HFFc6 (cell line): ENCODE data around the gene RHOU. TPM values are rescaled to one million over a fixed set of nuclear protein-coding genes. Genes with fewer than 3 reads are reported as not detected.

Source experiments
- DNase-seq: peaks from one replicate; pipeline ENCODE4 v3.0.0-alpha.2; 2018
- H3K27ac Mint-ChIP-seq: 2 replicates; pipeline ENCODE4 v1.8.0; 2020; ENCODE audit warnings: mild to moderate bottlenecking, mixed read lengths
- H3K27me3 Mint-ChIP-seq: 2 replicates; pipeline ENCODE4 v1.8.0; 2021; ENCODE audit warnings: mild to moderate bottlenecking, moderate library complexity, mixed read lengths; ENCODE audit not compliant: insufficient read depth
- H3K36me3 Mint-ChIP-seq: 2 replicates; pipeline ENCODE4 v1.8.0; 2021; ENCODE audit warnings: low read depth, mixed read lengths
- H3K4me1 Mint-ChIP-seq: 2 replicates; pipeline ENCODE4 v1.8.0; 2020; ENCODE audit warnings: low read depth, mixed read lengths
- H3K4me3 Mint-ChIP-seq: 2 replicates; pipeline ENCODE4 v1.8.0; 2020; ENCODE audit warnings: mild to moderate bottlenecking, moderate library complexity, mixed read lengths
- H3K9me3 Mint-ChIP-seq: 2 replicates; pipeline ENCODE4 v1.8.0; 2020; ENCODE audit warnings: mild to moderate bottlenecking, mixed read lengths
- CTCF ChIP-seq: fragments of 200-600 bp; sonication (generic); IDR thresholded peaks from 2 replicates; pipeline ENCODE4 v1.5.0; 2021; ENCODE audit warnings: antibody characterized with exemption, mild to moderate bottlenecking
- total RNA-seq, 6 experiments: library from RNA; stranded (reverse); fragmentation: NEBNext Ultra II Directional; extraction: Animal tissue kit (Norgen Biotek cat#: 25700); gene quantifications; 2 replicates in 1 of 6; 3 replicates in 5 of 6; pipeline ENCODE4 v1.2.3, GENCODE V29; 2021

RHOU gene
- total RNA-seq, 6 experiments from 2014 or later: 0.29 to 0.51 (median 0.31) TPM

GRCh38 chr1:228717081-228717480 is 18.2 kb upstream of the RHOU start:
- no peak for TF ChIP-seq CTCF
- Mint-ChIP-seq H3K4me1 (no peaks in the 10 kb centered on the region), H3K36me3 (no peaks in the 10 kb centered on the region), H3K9me3 (peaks cover 16% of the 10 kb centered on the region), H3K4me3 (no peak overlapping the region), H3K27ac (no peak overlapping the region), H3K27me3 (no peaks in the 10 kb centered on the region)
- DNase-seq: no peak

- Mint-ChIP-seq H3K4me1 (no peaks in the 10 kb centered on the region), H3K27ac (no peak overlapping the region), H3K4me3 (no peak overlapping the region), H3K27me3 (no peaks in the 10 kb centered on the region), H3K36me3 (no peaks in the 10 kb centered on the region), H3K9me3 (peaks cover 20% of the 10 kb centered on the region)
- no peak for TF ChIP-seq CTCF
- DNase-seq: no peak
These were observed 13.9 kb upstream of the RHOU start for GRCh38 chr1:228721407-228721806.

GRCh38 chr1:228723287-228723686 is 12.0 kb upstream of the RHOU start:
- Mint-ChIP-seq H3K9me3 (peaks cover 11% of the 10 kb centered on the region), H3K27ac (no peak overlapping the region), H3K4me3 (no peak overlapping the region), H3K4me1 (no peaks in the 10 kb centered on the region), H3K36me3 (no peaks in the 10 kb centered on the region), H3K27me3 (peaks cover 1% of the 10 kb centered on the region; the same call in 1 of the 2 replicates)
- DNase-seq: no peak
- TF ChIP-seq CTCF: no peak

- Mint-ChIP-seq H3K9me3 (peaks cover 6% of the 10 kb centered on the region), H3K4me3 (no peak overlapping the region), H3K27ac (no peak overlapping the region), H3K27me3 (peaks cover 1% of the 10 kb centered on the region; the same call in 1 of the 2 replicates), H3K4me1 (no peaks in the 10 kb centered on the region), H3K36me3 (no peaks in the 10 kb centered on the region)
- no peak for TF ChIP-seq CTCF
- no peak for DNase-seq
These were observed 11.4 kb upstream of the RHOU start for GRCh38 chr1:228723921-228724320.

- Mint-ChIP-seq H3K4me3 (no peak overlapping the region), H3K9me3 (peaks cover 6% of the 10 kb centered on the region), H3K4me1 (no peaks in the 10 kb centered on the region), H3K27ac (no peak overlapping the region), H3K36me3 (no peaks in the 10 kb centered on the region), H3K27me3 (peaks cover 3% of the 10 kb centered on the region; the same call in 1 of the 2 replicates)
- DNase-seq: no peak
- TF ChIP-seq CTCF: no peak
These were observed 10.1 kb upstream of the RHOU start for GRCh38 chr1:228725178-228725577.

- Mint-ChIP-seq H3K4me3 (no peak overlapping the region), H3K9me3 (peaks cover 5% of the 10 kb centered on the region; the same call in 1 of the 2 replicates), H3K4me1 (no peaks in the 10 kb centered on the region), H3K36me3 (no peaks in the 10 kb centered on the region), H3K27ac (no peak overlapping the region), H3K27me3 (peaks cover 3% of the 10 kb centered on the region)
- TF ChIP-seq CTCF: no peak
- no peak for DNase-seq
These were observed 7.6 kb upstream of the RHOU start for GRCh38 chr1:228727681-228728171.
